ENCODE data around the gene BCO2.

The BCO2 gene

DNA sequence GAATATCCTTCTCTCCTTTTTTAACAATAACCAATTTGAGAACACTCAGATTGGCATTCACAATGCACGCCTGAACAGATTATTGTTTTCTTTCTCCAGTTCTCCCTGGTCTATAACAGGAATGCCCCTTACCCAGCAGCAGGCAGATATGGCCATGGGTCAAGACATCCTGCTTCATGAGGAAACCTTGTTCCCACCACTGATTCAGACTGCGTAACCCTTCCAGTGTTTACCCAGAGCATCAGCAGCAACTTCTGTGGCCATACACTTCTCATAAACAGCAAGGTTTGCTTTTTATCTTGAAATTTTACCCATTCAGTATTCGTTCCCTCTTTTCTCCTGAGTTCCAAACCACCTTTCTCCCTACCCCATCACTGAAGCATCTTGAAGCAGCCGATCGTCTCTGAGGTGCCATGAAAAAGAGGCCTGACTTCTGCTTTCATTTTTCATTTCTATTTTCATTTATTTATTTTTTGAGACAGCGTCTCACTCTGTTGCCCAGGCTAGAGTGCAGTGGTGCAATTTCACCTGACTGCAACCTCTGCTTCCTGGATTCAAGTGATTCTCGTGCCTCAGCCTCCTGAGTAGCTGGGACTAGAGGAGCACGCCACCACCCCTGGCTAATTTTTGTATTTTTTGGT is 60.6 kb downstream of the BCO2 start:
- no peak for DNase-seq (ENCODE audit: low spot score)
- TF ChIP-seq, protein P1, sequence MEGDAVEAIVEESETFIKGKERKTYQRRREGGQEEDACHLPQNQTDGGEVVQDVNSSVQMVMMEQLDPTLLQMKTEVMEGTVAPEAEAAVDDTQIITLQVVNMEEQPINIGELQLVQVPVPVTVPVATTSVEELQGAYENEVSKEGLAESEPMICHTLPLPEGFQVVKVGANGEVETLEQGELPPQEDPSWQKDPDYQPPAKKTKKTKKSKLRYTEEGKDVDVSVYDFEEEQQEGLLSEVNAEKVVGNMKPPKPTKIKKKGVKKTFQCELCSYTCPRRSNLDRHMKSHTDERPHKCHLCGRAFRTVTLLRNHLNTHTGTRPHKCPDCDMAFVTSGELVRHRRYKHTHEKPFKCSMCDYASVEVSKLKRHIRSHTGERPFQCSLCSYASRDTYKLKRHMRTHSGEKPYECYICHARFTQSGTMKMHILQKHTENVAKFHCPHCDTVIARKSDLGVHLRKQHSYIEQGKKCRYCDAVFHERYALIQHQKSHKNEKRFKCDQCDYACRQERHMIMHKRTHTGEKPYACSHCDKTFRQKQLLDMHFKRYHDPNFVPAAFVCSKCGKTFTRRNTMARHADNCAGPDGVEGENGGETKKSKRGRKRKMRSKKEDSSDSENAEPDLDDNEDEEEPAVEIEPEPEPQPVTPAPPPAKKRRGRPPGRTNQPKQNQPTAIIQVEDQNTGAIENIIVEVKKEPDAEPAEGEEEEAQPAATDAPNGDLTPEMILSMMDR (IDR thresholded peaks at IDR 0.05; ENCODE audit: extremely low read depth, missing control alignments) = no peak

GRCh38 chr11:112237451-112237850 is 62.1 kb downstream of the BCO2 start:
- TF ChIP-seq, protein P1 (IDR thresholded peaks at IDR 0.05; ENCODE audit: extremely low read depth, missing control alignments) = no peak
- no peak for DNase-seq (ENCODE audit: low spot score)

GRCh38 chr11:112238041-112238440 is 62.7 kb downstream of the BCO2 start:
- TF ChIP-seq, protein P1 (IDR thresholded peaks at IDR 0.05; ENCODE audit: extremely low read depth, missing control alignments) = no peak
- DNase-seq (ENCODE audit: low spot score) = no peak

DNA sequence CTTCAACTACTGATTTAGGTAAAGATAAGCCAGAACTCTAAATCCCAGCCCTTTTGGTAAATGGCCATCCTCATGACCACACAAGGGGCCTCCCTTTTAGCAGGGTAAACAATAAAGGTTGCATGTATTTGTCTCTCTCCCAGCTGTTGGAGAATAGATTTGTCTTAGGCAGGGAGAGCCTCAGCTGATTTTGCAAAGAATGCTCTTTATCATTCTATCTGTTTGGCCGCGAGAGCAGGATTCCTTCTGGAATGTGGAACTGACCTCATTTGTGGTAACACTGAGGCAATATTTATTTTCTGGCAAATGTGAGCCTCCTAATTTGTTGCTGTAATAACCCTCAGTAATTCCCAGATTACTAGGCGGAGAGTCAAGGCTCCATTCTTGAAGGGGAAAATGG is 66.2 kb downstream of the BCO2 start:
- TF ChIP-seq, protein P1 (IDR thresholded peaks at IDR 0.05; ENCODE audit: extremely low read depth, missing control alignments) = no peak
- no peak for DNase-seq (ENCODE audit: low spot score)

DNA sequence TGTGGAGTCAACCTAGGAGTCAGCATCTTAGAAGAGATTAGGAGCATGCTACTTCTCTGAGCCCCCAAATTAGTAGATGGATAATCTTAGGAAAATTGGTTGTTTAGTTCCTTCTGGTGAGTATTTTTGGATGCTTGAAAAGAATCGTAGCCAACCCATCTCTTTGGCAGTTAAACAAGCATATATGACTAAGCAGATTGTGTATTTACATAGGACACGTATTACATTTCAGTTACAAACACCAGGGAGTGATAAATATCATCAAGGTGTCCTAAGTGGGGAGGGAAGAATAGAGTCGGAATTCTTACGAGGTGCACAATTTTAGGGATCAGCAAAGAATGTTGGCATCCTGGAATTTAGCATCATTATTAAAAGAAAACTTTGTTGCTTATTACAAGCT is 71.9 kb downstream of the BCO2 start:
- TF ChIP-seq, protein P1 (IDR thresholded peaks at IDR 0.05; ENCODE audit: extremely low read depth, missing control alignments) = no peak

DNA sequence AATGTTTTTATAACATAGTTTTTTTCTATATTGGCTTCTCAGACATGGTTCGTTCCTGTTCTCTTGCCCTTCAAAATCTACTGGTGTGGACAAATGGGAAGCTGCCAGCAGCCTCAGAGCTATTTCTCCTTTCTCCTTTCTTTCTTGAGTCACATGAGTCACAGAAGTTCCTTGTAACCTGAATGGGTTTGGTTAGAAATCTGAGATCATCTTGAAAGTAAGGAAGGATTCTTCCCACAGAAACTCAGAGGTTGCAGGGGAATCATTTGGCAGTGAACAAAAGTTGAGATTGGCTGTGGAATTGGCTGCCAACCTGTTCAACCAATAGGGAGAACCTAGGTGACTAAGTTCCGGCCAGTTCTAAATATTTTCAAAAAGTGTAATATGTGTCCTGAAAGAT is 72.9 kb downstream of the BCO2 start:
- TF ChIP-seq, protein P1 (IDR thresholded peaks at IDR 0.05; ENCODE audit: extremely low read depth, missing control alignments) = no peak
- no peak for DNase-seq (ENCODE audit: low spot score)

More for the DNA sequence above, 71.9 kb downstream of the BCO2 start:
- DNase-seq (ENCODE audit: low spot score) = no peak

DNA sequence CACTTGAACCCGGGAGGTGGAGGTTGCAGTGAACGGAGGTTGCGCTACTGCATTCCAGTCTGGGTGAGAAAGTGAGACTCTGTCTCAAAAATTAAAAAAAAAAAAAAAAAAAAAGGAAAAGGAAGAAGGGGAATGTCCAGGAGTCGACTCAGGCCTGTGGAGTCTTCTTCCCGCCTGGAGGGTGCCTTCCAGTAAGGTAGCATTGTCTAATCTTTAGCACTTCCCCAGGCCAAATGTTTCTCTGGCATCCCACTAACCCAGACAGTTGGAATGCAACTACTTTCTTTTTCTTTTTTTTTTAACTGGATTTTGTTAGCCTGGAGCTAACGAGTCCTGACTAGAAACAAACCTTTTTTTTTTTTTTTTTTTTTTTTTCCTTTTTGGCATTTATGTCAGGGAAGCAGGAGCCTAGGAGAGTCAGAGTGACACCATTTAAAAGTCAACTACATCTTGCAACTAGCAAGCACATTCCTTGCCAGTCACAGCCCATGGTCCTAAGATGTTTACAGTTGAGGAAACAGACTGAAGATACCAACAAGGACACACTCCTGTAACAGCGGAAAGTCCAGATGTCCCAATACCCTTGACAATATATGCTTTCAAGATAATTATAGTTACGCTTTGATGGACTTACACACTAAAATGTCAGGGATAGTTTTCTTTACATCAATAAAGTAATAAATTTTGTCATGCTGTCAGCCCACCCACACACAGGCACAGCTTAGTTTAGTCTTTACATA is 74.7 kb downstream of the BCO2 start:
- DNase-seq (ENCODE audit: low spot score) = no peak
- TF ChIP-seq, protein P1 (IDR thresholded peaks at IDR 0.05; ENCODE audit: extremely low read depth, missing control alignments) = no peak

Data from GM20000 (cell line).